22Rv1 (cell line): ENCODE measurements around the gene SLC6A13.

Source experiments
- CTCF ChIP-seq: fragments of 450-650 bp; IDR thresholded peaks from 2 replicates; pipeline ENCODE4 v1.5.1; 2017; ENCODE audit warnings: mild to moderate bottlenecking
- ZFX ChIP-seq: fragments of 450-650 bp; IDR thresholded peaks from 2 replicates; pipeline ENCODE4 v1.6.1; 2017; ENCODE audit warnings: antibody characterized with exemption, borderline replicate concordance

- TF ChIP-seq CTCF (no peak), ZFX (no peak)
Observed at GRCh38 chr12:195951-196350, 66.7 kb downstream of the SLC6A13 start.
